ENCODE data around the gene THSD7A. TPM values are rescaled to one million over a fixed set of nuclear protein-coding genes. Genes with fewer than 3 reads are reported as not detected.

The THSD7A gene
- total RNA-seq, 1 experiment from 2014 or later, result 0.64 TPM

GRCh38 chr7:11858026-11858425, 26.0 kb upstream of the THSD7A start:
- no peaks in the 10 kb centered on the region for H3K36me3 ChIP-seq (ENCODE audit: insufficient read depth, low read length, poor library complexity, severe bottlenecking)
- CTCF ChIA-PET, result no interaction called here
- POLR2A ChIA-PET (ENCODE audit: low non-redundant PET), result no interaction called here
- no peaks in the 10 kb centered on the region for H3K27me3 ChIP-seq (replicated peaks; ENCODE audit: insufficient read depth, low read depth, low read length, poor library complexity)
- DNase-seq (ENCODE audit: low spot score), result no peak
- no peaks in the 10 kb centered on the region for H3K4me1 ChIP-seq (ENCODE audit: insufficient read depth, low read length, poor library complexity, severe bottlenecking)
- H3K27ac ChIP-seq (ENCODE audit: low read depth, low read length, poor library complexity, severe bottlenecking), result no peak overlapping the region
- intact Hi-C loops (cut with micrococcal nuclease; ENCODE audit: unreplicated experiment), result no loop called here
- TF ChIP-seq CTCF (conservative IDR thresholded peaks at IDR 0.05; ENCODE audit: low read depth, low read length), result no peak
- no peak for TF ChIP-seq EZH2 (IDR thresholded peaks at IDR 0.05; ENCODE audit: borderline replicate concordance, low read depth, low read length, poor library complexity, severe bottlenecking)
- no peaks in the 10 kb centered on the region for H3K9me3 ChIP-seq (ENCODE audit: low read depth, low read length, poor library complexity, severe bottlenecking)
- H3K4me3 ChIP-seq (ENCODE audit: low read depth, low read length, poor library complexity, severe bottlenecking), result no peak overlapping the region
- no TSS peak for BruUV-seq (replicated peaks)

- Histone ChIP-seq H3K9me3 (ENCODE audit: low read depth, low read length, poor library complexity, severe bottlenecking) (no peaks in the 10 kb centered on the region), H3K27ac (ENCODE audit: low read depth, low read length, poor library complexity, severe bottlenecking) (no peak overlapping the region), H3K36me3 (ENCODE audit: insufficient read depth, low read length, poor library complexity, severe bottlenecking) (no peaks in the 10 kb centered on the region), H3K4me1 (ENCODE audit: insufficient read depth, low read length, poor library complexity, severe bottlenecking) (peaks cover 19% of the 10 kb centered on the region), H3K27me3 (replicated peaks; ENCODE audit: insufficient read depth, low read depth, low read length, poor library complexity) (no peaks in the 10 kb centered on the region), H3K4me3 (ENCODE audit: low read depth, low read length, poor library complexity, severe bottlenecking) (no peak overlapping the region)
- DNase-seq (ENCODE audit: low spot score), result no peak
- intact Hi-C loops (cut with micrococcal nuclease; ENCODE audit: unreplicated experiment), result no loop called here
- ChIA-PET CTCF (no interaction called here), POLR2A (ENCODE audit: low non-redundant PET) (no interaction called here)
- BruUV-seq (replicated peaks), result no TSS peak
- TF ChIP-seq EZH2 (IDR thresholded peaks at IDR 0.05; ENCODE audit: borderline replicate concordance, low read depth, low read length, poor library complexity, severe bottlenecking), result no peak
- no peak for TF ChIP-seq CTCF (conservative IDR thresholded peaks at IDR 0.05; ENCODE audit: low read depth, low read length)
These were observed 16.3 kb upstream of the THSD7A start for GRCh38 chr7:11848251-11848650.

GRCh38 chr7:11847336-11847735, 15.3 kb upstream of the THSD7A start:
- no peaks in the 10 kb centered on the region for H3K36me3 ChIP-seq (ENCODE audit: insufficient read depth, low read length, poor library complexity, severe bottlenecking)
- no peaks in the 10 kb centered on the region for H3K27me3 ChIP-seq (replicated peaks; ENCODE audit: insufficient read depth, low read depth, low read length, poor library complexity)
- no peak overlapping the region for H3K4me3 ChIP-seq (ENCODE audit: low read depth, low read length, poor library complexity, severe bottlenecking)
- DNase-seq (ENCODE audit: low spot score), result no peak
- ChIA-PET CTCF (no interaction called here), POLR2A (ENCODE audit: low non-redundant PET) (no interaction called here)
- H3K9me3 ChIP-seq (ENCODE audit: low read depth, low read length, poor library complexity, severe bottlenecking), result no peaks in the 10 kb centered on the region
- BruUV-seq (replicated peaks), result no TSS peak
- intact Hi-C loops (cut with micrococcal nuclease; ENCODE audit: unreplicated experiment), result no loop called here
- H3K4me1 ChIP-seq (ENCODE audit: insufficient read depth, low read length, poor library complexity, severe bottlenecking), result peaks cover 19% of the 10 kb centered on the region
- no peak overlapping the region for H3K27ac ChIP-seq (ENCODE audit: low read depth, low read length, poor library complexity, severe bottlenecking)
- TF ChIP-seq EZH2 (IDR thresholded peaks at IDR 0.05; ENCODE audit: borderline replicate concordance, low read depth, low read length, poor library complexity, severe bottlenecking) (no peak), CTCF (conservative IDR thresholded peaks at IDR 0.05; ENCODE audit: low read depth, low read length) (no peak)
